Hematopoietic multipotent progenitor cell treated with erythropoietin and hydrocortisone succinate and interleukin-3 and kit ligand, for 8 days (in vitro differentiated cells): ENCODE data around the gene USP48.
"Not testable (repeated sequence)": the region's sequence is repeated elsewhere in the genome, so short reads cannot be mapped to it uniquely, and the experiment has no call there.

Source experiments
- DNase-seq: peaks from one replicate; pipeline ENCODE4 v3.0.0-alpha.2; 2015

Gene USP48

DNA sequence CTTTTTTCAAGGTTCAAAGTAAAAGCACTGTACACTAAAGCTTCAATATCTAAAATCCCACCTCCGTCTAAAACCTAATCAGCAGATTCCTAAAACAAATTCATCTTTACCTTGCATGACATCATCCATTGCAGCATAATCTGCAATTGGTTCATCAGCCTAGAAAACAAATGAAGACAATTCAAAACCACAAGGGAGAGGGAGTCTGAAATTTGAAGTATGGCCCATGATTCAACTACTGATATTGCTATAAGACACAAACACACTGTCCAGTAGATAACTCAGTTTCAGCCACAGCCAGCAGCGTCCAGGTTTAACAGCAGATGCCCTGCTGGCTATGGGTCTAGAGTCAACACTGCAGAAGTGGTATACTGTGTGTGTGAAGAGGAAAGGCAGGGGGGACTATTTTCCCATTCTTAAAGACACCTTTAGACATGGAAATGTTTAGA, 95.8 kb downstream of the USP48 start:
- DNase-seq = peak; percentile 84

DNA sequence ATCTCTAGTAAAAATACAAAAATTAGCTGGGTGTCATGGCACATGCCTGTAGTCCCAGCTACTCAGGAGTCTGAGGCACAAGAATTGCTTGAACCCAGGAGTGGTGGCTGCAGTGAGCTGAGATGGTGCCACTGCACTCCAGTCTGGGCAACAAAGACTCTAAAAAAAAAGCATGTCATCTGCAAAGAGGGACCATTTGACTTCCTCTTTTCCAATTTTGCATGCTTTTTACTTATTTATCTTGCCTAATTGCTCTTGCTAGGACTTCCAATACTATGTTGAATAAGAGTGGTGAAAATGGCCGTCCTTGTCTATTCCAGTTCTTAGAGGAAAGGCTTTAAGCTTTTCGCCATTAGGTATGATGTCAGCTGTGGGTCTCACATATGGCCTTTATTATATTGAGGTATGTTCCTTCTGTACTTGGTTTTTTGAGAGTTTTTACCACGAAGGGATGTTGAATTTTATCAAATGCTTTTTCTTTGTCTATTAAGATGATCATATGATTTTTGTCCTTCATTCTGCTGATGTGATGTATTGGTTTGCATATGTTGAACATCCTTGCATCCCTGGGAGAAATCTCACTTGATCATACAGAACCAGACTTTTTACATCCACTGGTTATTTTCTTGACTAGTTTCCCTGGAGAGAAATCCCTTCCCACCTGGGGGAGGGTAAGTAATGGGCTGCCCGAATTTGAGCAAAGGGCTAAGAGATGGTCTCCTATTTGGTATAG, 96.8 kb downstream of the USP48 start:
- DNase-seq = no peak

DNA sequence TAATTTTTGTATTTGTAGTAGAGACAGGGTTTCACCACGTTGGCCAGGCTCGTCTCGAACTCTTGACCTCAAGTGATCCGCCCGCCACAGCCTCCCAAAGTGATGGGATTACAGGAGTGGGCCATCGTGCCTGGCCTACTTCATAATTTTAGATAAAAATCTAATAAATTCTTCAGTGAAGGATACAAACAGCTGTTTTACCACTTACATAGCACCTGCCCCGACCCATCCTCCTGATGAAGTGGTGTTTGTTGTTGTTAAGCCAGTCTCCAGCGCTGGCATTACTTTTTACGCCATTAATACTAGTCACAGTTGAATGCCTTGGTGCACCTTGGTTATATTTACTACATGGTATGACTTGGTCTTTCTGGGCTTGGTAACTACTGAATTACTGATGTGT, 101.5 kb downstream of the USP48 start:
- DNase-seq = no peak

DNA sequence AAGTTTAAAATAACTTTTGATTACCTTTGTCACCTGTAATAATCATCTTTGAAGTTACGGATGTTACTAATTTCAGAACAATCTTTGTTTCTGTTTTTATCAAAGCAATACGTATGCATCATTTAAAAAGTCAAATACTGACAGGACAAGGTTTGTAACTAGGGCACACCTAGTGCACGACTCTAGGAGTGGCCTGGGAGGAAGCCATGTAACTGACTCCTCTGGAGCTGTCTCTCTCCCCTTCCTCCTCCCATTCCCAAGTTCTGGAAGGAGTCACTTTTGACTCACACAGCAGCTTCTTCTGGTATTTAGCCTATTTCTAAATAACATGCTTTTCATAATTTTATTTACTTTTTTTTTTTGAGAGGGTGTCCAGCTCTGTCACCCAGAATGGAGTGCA, 102.0 kb downstream of the USP48 start:
- DNase-seq = no peak

DNA sequence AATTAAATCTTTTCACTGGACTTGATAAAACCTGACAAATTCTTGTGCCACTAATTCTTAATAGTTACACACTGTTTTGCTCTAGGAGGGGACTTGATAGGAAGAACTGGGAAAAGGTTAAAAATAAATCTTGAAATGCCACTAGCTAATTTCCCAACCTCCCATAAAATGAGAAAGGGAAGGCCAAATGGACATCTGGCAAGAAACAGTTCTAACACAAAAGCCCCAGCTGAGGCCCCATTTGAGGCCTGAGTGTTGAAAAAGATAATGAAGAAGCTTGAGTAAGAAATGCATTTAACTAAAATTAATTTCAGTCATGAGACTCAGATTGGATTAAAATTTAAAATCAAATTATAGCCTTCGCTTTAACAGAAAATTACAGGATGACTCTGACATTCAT, 102.6 kb downstream of the USP48 start:
- no peak for DNase-seq

DNA sequence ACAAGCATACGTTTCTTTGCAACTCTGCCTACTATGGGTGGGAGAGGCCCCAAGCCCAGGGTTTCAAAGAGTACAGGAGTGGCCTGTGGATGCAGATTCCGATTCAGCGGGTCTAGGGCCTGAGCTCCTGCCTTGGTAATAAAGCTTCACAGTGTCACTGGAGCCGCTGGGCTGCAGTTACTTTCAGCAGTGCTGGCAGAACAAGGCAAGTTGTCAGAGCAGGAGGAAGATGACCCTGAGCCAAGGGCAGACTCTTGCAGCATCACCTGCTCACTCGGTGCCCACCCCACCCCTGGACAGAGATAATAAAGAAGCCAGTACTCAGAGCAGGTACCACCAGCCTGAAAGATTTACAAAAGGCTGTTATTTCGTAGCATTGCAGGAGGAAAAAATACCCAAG, 105.8 kb downstream of the USP48 start:
- no peak for DNase-seq

DNA sequence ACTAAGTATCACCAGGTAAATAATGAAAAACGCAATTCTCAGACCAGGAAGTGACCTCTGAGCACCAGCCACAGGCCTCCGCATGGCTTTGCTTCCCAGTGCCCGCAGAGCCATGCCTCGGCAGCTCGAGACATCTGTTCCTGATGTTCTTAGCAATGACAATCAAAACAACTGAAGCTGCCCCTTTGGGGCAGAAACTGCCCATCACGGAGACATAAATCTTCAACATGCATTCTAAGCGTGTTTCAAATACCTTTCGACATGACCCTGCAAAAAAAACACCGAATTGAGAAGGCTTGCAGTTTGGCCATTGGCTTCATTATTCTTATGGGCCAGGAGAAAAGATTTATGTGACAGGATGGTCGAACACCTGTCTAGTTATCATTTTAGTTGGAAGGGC, 108.0 kb downstream of the USP48 start:
- DNase-seq = no peak

DNA sequence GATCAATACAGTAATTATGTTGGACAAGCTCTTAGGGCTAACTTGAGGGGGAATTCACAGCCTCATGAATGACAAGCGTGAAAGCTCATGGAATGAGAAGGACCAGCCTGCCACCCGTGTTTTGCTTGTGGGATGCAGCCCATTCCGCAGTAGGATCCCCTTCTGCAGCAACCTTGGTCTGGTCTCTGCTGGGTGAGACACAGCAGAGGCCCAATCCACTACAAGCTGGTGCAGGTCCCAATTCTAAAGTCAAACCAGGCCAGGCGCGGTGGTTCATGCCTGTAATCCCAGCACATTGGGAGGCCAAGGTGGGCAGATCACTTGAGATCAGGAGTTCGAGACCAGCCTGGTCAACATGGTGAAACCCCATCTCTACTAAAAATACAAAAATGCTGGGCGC, 109.1 kb downstream of the USP48 start:
- DNase-seq = not testable (repeated sequence)

DNA sequence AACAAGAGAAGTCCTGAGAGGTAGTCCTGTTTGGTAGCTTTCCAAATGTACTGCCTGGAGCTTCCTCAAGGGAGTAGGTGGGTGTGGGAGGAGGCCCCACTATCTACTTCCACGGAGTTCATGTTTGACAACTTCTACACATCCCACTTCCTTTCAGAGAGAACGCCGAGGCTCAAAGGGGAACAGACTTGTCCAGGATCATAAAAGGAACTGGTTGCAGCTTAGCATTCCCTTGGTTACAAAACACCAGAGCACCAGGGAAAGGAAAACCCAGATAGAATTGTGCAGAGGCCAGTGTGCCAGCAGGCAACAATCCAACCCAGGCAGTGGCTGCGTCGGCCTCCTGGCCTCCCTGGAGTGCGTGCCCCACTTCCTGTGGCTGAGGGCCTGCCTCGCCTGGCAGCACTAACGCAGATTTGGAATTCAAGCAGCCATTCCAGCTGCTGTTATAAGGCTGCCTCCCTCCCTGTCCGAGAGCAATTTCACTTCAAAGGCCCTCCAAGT, 109.6 kb downstream of the USP48 start:
- peak; percentile 43 for DNase-seq

DNA sequence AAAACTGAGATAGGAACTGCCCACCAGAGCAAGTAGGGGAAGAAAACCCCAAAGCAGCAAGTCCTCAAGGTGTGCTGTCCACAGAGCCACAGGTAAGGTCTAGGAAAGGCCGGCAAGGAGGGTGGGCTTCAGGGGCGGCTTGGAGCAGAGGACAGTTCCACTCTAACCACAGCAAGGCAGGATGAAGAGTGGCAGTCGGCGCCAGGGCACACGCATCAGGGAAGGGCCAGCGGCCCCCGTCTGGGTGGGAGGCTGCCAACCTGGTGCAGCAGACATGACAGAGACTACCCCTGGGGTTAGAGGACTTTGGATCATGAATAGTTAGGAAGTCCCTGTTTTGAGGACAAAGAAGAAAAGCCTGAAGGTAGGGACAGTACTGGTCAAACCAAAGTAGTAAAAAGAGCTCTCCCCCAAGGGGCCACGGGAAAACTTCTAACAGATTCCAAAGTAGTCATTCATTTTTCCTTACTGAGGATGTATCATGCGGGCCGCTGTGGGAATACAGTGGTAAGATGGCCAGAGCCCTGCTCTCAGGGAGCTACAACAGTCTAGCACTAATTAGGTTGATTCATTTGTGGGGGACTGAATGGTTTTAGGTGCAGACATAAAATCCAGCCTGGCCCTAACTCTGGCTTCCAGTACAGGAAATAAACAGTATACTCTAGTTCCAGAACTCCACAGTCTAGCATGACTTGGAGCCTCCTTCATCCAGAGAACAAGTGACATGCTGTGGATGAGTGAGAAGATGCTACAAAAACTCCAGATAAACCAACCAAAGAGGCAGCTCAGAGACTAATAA, 110.3 kb downstream of the USP48 start:
- no peak for DNase-seq

DNA sequence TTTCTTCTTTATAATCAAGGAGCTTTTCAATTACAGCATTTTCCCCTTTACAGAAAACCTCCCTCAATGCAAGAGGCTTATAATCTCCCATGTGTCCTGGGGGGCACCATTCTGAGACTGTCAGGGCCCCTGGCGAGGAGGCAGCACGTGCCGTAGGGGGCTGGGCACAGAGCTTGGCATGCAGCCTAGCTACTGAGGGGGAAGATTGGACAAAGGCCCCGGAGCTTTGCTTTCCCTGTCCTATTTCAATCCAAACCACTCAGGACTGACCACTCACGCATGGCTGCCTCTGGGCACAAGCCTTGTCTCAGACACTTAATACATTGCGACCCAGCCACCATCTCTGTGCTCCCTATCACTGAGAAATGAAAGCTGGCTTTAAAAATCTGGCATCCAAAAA, 111.0 kb downstream of the USP48 start:
- DNase-seq = no peak

DNA sequence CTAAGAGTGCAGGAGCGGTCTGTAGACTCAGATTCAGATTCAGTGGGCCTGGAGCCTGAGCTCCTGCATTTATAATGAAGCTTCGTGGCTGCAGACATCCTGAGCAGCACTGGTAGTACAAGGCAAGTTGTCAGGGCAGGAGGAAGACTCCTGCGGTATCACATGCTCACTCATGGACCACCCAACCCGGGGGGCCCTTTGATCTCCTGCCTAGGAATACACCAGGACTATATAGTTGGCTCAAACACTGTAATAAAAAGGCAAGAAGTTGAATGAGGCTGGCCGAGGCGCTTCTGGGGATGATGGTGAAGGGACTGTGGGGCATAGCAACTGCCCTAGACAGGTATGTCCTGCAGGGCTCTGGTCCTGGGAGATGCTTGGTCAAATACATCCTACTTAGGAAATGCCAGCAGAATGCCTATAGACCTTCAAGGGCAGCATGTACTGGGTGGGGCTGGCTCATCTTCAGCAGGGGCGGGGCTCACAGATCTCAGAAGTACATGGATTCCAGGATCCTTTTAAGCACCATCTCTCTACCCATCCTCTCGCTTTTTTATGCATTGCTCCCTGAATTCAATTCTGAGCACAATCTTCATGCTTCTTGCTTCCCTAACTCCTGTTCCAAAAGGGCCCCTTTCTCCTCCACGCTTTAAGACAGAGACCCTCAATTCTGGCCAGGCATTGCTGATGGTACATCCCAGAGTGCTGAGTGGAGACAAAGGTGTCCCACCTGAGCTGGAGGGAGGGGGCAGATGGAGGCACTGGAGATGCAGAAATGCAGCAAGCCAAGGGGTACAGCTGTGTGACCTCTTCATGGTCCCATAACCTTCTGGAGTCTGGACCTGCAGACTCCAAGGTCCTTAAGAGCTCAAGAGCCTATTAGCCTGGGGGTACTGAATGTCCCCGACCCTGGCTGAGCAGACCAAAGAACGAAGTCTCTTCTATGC, 111.7 kb downstream of the USP48 start:
- DNase-seq = no peak

DNA sequence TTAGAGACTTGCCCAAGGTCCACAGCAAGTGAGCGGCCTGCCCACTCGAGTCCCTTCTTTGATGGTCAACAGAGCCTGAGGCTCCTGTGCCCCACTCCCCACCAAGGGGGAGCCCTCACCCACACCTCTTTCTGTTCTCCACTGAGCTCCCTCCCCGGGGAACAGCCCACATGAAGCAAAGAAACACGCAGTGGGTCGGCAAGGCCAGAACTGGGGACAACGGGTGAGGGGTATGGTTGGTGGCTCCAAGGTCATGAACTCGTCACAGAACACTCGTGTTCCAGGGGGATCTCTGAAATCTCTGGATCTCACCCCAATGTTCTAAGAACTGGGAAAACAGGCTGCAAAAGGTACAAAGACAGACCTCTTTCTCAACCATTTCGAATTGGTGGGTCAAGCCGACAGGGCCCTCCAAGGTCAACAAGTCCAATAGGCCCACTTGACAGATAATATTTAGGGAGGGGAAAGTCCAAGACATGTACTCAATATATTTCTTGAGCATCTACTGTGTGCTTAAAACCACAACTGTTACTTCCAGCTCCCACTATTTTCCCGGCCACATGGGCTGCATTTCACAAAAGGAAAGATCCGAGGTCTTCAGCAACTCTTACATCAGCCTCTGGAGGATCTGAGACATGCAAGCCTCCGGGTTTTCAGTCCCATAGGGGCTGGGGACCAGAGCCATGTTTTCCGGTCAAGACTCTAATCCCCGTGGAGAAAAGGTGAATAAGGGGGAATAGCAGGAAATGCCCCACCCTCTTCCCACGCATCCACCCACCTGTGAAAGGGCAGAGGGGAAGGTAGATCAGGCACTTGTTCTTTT, 112.7 kb downstream of the USP48 start:
- DNase-seq = no peak

DNA sequence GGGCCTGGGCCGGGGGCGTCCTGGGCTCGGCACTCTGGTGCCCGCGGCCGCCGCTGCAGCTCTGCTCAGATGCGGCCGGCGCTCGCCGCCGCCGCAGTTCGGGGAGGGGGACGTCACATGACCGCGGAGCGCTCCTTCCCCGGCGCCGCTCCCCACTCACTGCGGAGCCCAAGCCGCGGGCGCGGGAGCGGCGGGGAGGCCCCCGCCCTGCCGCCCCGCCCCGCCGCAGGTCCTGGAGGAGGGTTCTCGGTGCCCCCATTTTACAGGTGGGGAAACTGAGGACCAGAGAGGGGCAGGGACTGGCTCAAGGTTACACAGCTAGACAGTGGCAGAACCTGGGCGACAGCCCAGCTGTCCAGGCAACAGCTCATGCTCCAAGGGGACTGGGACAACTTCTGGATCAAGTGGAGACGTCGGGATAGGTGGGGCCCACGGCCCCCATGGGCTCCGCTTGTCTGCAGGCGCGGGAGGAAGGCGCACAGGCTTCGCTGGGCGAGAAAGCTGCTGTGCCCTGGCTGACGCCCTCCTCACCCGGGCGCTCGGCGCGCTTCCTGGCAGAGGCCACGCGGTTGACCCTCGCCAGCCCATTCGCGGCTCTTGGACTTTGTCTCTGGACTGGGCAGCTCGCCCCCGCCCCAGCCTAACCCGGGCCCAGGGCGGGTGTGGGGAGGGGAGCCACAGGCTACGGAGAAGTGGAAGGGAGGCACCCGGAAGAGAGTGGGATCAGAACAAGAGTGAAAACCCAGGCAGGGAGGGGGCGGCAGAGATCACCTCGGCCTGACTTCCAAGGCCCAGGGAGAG, 113.5 kb downstream of the USP48 start, which contains the start of gene RAP1GAP:
Gene RAP1GAP, minus strand, starts transcription at position 100 of the 801 bp plus-strand sequence. CDS start 49,325 bp downstream, outside the sequence.
- DNase-seq = peak; percentile 64

DNA sequence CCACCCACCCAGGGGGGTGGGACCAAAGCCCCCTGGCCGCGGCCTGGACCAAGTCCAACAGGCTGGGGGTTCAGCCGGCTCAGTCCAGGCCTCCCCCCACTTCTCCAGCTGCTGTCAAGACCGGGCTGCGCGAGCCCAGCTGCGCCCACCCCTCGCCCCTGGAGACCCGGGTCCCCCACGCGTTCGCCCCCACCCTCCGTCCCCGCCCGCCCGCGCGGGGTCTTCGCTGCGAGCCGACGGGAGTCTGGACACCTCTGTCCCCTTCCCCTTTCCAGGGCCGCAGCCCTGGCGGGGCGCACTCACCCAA, 114.0 kb downstream of the USP48 start:
- no peak for DNase-seq

DNA sequence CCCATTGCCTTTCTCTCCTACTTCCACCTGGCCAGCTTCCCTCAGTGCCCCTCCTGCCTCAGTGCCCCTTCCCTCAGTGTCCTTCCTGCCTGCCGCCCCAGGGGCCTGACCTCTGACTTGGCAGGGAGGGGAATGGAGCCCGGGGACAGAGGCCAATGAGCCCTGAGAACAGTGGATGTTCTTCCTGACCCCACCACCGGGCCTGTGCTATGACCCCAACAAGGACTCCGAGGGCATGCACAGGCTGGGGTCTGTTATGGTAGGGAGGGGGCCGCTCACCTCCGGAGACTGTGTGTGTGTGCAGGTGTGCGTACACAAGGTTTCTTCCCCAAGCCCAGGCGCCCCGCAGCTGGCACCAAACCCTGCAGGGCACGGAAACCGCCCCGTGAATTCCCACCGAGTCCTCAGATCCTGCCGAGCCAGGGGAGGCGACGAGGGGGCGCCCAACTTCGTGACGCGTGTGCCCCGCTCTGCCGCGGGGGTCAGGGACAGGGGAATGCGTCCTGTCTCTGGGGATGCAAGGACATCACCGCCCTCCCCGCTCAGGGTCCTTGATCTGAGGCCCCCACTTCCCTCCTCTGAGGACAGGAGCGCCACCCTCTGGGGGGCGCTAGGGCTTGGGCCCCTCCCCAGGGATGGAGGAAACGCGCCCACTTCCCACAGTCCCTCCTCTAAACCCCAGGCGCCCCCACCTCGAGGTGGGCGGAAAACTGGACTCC, 114.6 kb downstream of the USP48 start:
- no peak for DNase-seq

DNA sequence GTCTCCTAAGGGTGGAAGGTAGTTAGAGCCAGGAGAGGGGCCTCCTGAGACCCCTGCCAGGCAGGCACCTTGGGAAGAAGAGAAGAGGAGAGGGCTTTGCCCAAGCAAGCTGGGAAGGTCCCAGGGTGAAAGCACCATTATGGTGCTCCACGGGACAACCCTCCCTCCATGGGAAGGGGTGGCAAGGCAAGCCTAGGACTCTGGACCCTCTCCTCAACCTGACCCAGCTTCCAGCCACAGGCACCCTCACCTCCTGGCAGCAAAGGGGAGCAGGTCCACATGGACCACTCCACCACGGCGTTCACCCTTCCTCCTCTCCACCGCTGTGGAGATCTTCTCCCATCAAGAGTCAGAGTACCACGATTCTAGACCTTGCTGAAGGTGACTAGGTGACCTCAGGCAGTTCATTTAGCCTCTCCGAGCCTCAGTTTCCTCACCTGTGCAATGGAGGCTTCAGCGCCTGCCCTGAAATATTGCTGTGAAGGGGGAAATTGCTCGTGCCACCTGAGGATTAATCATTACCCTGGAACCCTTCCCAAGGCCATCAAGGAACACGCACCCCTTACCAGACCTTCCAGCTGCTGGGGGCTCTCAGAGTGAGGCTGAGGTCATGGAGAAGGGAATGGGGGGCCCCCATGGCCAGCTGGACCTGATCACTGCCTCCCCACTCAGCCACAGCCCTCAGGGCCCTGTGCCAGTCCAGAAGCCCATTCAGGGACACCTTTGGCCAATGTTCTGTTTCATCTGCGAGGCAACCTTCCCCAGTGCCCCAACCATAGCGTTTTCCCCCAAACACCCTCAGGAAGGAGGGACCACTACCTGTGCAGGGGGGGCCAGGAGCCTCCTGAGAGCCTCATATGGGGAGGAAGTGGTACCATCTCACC, 115.4 kb downstream of the USP48 start:
- DNase-seq = no peak

DNA sequence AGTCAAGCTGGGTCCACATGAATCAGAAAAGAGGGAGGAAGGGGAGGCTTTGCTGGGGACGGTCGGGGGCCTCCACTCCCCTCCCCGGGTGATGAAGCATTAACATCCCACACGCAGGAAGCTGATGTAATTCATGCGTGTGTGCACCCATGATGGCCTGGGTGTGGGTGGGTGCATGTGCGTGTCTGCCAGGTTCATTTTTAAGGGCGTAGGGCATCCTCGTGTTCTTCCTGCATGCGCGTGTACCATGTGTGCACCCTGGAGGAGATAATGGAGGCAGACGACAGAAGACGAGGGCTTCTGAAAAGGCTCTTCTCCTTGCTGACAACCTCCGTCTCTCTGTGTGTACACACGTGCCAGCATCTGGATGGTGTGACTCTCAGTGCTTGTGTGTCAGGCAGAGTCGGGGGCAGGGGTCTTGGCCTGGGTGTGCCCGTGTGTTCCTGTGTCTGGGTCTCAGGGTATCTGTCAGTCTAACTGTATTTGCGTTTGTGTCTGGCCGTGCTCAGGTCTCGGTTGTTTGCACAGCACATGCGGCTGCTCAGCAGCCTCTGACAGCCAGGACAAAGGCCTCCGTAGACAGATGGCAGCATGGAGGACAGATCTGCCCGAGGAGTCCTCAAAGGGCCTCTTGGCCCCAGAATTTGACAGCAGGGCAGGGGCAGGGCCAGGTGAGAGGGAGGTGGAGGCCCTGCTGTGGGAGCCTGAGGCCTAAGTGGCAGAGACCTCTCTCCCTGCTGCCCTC, 116.2 kb downstream of the USP48 start:
- DNase-seq = no peak
